Measurements from ENCODE around the gene ZHX3. TPM values are rescaled to one million over a fixed set of nuclear protein-coding genes. Genes with fewer than 3 reads are reported as not detected.

The ZHX3 gene
- total and polyA plus RNA-seq, 2 of the 13 experiments (the other 11 are each of a cell fraction or from before 2014, with no cell fraction given): 8.4 to 11.7 TPM

DNA sequence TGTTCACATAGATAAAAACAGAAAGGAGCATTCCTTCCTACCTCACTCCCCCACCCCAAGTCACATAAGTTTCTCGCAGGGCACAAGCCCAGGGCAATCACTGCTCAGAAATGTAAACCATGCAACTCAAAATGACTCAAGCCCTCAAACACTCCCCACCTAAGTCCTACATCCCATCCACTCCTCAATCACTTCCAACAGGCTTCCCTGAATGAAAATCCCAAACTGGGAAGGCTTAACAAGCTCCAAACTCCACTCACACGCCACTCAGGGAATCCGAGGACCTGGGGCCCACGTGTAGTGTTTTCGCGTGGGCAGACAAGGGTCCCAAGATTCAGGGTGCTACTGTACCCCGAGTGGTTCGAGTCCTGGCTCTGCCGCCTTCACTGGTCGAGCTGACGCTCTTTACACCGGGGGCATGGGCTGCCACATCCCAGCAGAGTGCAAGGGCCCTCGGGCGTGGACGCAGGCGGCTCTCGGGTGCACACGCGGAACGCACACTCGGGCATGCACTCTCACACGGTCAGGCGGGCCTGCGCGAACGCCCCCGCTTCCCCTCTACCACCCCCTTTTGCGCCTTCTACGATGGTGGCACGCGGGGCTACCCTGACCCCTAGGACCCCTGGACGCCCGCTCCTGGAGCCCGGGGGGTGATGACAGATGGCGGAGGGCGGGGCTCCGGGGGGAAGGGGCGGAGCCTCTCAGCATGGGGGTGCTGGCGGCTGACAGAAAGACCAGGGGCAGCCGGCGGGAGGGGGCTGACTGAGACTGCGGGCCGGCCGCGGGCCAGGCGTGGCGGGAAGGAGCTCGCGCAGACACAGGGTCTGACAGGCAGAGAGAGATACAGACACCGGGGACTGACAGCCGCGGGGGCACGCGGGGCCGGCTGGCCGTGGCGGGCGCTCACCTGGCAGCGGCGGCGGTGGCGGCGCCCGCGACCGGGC, 657 bp downstream of the ZHX3 start (continued):
- TF ChIP-seq ZNF777 (CRISPR knock-in tag; IDR thresholded peaks at IDR 0.05) (peak; percentile 94), MXD4 (CRISPR knock-in tag; IDR thresholded peaks at IDR 0.05) (peak; percentile 82; the same call in 1 of the 2 replicates), CBX1 (IDR thresholded peaks at IDR 0.05; ENCODE audit: low read depth) (peak; percentile 7), ZNF274 (CRISPR knock-in tag; IDR thresholded peaks at IDR 0.05) (peak; percentile 88; the same call in 1 of the 2 replicates), NFATC3 (CRISPR knock-in tag; IDR thresholded peaks at IDR 0.05) (no peak), SNAPC2 (CRISPR knock-in tag; IDR thresholded peaks at IDR 0.05) (no peak), HNRNPLL (IDR thresholded peaks at IDR 0.05; ENCODE audit: low read depth, low read length, poor library complexity, severe bottlenecking) (no peak), JARID2 (CRISPR knock-in tag; IDR thresholded peaks at IDR 0.05; ENCODE audit: insufficient replicate concordance) (peak; percentile 7), ZNF138 (CRISPR knock-in tag; IDR thresholded peaks at IDR 0.05; ENCODE audit: low read depth) (no peak)
- TF ChIP-seq, protein P1, sequence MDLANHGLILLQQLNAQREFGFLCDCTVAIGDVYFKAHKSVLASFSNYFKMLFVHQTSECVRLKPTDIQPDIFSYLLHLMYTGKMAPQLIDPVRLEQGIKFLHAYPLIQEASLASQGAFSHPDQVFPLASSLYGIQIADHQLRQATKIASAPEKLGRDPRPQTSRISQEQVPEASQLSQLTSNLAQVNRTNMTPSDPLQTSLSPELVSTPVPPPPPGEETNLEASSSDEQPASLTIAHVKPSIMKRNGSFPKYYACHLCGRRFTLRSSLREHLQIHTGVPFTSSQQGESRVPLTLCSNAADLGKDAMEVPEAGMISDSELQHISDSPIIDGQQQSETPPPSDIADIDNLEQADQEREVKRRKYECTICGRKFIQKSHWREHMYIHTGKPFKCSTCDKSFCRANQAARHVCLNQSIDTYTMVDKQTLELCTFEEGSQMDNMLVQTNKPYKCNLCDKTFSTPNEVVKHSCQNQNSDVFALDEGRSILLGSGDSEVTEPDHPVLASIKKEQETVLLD (CRISPR knock-in tag; IDR thresholded peaks at IDR 0.05; ENCODE audit: low read depth): no peak
- TF ChIP-seq, protein P2, sequence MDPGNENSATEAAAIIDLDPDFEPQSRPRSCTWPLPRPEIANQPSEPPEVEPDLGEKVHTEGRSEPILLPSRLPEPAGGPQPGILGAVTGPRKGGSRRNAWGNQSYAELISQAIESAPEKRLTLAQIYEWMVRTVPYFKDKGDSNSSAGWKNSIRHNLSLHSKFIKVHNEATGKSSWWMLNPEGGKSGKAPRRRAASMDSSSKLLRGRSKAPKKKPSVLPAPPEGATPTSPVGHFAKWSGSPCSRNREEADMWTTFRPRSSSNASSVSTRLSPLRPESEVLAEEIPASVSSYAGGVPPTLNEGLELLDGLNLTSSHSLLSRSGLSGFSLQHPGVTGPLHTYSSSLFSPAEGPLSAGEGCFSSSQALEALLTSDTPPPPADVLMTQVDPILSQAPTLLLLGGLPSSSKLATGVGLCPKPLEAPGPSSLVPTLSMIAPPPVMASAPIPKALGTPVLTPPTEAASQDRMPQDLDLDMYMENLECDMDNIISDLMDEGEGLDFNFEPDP (CRISPR knock-in tag; conservative IDR thresholded peaks at IDR 0.05): no peak
- TF ChIP-seq, protein P3, sequence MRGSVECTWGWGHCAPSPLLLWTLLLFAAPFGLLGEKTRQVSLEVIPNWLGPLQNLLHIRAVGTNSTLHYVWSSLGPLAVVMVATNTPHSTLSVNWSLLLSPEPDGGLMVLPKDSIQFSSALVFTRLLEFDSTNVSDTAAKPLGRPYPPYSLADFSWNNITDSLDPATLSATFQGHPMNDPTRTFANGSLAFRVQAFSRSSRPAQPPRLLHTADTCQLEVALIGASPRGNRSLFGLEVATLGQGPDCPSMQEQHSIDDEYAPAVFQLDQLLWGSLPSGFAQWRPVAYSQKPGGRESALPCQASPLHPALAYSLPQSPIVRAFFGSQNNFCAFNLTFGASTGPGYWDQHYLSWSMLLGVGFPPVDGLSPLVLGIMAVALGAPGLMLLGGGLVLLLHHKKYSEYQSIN (CRISPR knock-in tag; IDR thresholded peaks at IDR 0.05; ENCODE audit: borderline replicate concordance): no peak
- TF ChIP-seq, protein P4, sequence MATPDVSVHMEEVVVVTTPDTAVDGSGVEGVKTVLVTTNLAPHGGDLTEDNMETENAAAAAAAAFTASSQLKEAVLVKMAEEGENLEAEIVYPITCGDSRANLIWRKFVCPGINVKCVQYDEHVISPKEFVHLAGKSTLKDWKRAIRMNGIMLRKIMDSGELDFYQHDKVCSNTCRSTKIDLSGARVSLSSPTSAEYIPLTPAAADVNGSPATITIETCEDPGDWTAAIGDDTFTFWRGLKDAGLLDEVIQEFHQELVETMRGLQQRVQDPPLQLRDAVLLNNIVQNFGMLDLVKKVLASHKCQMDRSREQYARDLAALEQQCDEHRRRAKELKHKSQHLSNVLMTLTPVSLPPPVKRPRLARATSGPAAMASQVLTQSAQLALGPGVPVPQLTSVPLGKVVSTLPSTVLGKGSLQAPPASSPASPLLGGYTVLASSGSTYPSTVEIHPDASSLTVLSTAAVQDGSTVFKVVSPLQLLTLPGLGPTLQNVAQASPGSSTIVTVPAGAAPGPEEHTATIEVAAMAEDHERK (CRISPR knock-in tag; IDR thresholded peaks at IDR 0.05; ENCODE audit: low read depth): no peak
- TF ChIP-seq, protein P5, sequence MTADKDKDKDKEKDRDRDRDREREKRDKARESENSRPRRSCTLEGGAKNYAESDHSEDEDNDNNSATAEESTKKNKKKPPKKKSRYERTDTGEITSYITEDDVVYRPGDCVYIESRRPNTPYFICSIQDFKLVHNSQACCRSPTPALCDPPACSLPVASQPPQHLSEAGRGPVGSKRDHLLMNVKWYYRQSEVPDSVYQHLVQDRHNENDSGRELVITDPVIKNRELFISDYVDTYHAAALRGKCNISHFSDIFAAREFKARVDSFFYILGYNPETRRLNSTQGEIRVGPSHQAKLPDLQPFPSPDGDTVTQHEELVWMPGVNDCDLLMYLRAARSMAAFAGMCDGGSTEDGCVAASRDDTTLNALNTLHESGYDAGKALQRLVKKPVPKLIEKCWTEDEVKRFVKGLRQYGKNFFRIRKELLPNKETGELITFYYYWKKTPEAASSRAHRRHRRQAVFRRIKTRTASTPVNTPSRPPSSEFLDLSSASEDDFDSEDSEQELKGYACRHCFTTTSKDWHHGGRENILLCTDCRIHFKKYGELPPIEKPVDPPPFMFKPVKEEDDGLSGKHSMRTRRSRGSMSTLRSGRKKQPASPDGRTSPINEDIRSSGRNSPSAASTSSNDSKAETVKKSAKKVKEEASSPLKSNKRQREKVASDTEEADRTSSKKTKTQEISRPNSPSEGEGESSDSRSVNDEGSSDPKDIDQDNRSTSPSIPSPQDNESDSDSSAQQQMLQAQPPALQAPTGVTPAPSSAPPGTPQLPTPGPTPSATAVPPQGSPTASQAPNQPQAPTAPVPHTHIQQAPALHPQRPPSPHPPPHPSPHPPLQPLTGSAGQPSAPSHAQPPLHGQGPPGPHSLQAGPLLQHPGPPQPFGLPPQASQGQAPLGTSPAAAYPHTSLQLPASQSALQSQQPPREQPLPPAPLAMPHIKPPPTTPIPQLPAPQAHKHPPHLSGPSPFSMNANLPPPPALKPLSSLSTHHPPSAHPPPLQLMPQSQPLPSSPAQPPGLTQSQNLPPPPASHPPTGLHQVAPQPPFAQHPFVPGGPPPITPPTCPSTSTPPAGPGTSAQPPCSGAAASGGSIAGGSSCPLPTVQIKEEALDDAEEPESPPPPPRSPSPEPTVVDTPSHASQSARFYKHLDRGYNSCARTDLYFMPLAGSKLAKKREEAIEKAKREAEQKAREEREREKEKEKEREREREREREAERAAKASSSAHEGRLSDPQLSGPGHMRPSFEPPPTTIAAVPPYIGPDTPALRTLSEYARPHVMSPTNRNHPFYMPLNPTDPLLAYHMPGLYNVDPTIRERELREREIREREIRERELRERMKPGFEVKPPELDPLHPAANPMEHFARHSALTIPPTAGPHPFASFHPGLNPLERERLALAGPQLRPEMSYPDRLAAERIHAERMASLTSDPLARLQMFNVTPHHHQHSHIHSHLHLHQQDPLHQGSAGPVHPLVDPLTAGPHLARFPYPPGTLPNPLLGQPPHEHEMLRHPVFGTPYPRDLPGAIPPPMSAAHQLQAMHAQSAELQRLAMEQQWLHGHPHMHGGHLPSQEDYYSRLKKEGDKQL (CRISPR knock-in tag; IDR thresholded peaks at IDR 0.05; ENCODE audit: low read depth): 0 out of 2 replicates have a peak, but pooled peaks have one; percentile 24
